Right forelimb (tissue), 1 donor: Measurements from ENCODE around the gene KRTAP16-1.

Experiments
- DNase-seq: peaks from one replicate; pipeline ENCODE4 v3.0.0-alpha.2; 2018

KRTAP16-1 gene

GRCh38 chr17:41329279-41329948 lies 20.3 kb upstream of the KRTAP16-1 start:
- DNase-seq = no peak

- no peak for DNase-seq
Observed at GRCh38 chr17:41328207-41328606, 19.1 kb upstream of the KRTAP16-1 start.

GRCh38 chr17:41327411-41328120 lies 18.5 kb upstream of the KRTAP16-1 start:
- DNase-seq = no peak

GRCh38 chr17:41326173-41327145 lies 17.4 kb upstream of the KRTAP16-1 start:
- no peak for DNase-seq

GRCh38 chr17:41325611-41326010 lies 16.5 kb upstream of the KRTAP16-1 start:
- DNase-seq = no peak

GRCh38 chr17:41325126-41325525 lies 16.0 kb upstream of the KRTAP16-1 start:
- no peak for DNase-seq

- no peak for DNase-seq
Observed at GRCh38 chr17:41324180-41325075, 15.3 kb upstream of the KRTAP16-1 start.

- no peak for DNase-seq
Observed at GRCh38 chr17:41322903-41323895, 14.1 kb upstream of the KRTAP16-1 start.

- DNase-seq = no peak
Observed at GRCh38 chr17:41322094-41322902, 13.2 kb upstream of the KRTAP16-1 start.

- no peak for DNase-seq
Observed at GRCh38 chr17:41318231-41318630, 9.1 kb upstream of the KRTAP16-1 start.

- DNase-seq = no peak
Observed at GRCh38 chr17:41315814-41316445, 6.8 kb upstream of the KRTAP16-1 start.

- DNase-seq = no peak
Observed at GRCh38 chr17:41315204-41315794, 6.2 kb upstream of the KRTAP16-1 start, which contains the start of gene KRTAP17-1. Gene KRTAP17-1, minus strand, starts transcription at chr17:41315710. Its CDS starts 60 bp downstream, at chr17:41315650.

GRCh38 chr17:41311111-41311510 lies 2.0 kb upstream of the KRTAP16-1 start:
- DNase-seq = no peak

GRCh38 chr17:41308251-41308917 lies 725 bp downstream of the KRTAP16-1 start:
- DNase-seq = peak; percentile 72

- DNase-seq = no peak
Observed at GRCh38 chr17:41307647-41308046, 1.5 kb downstream of the KRTAP16-1 start.

- DNase-seq = no peak
Observed at GRCh38 chr17:41304091-41304490, 5.0 kb downstream of the KRTAP16-1 start.

GRCh38 chr17:41302981-41303380 lies 6.1 kb downstream of the KRTAP16-1 start:
- DNase-seq = no peak
